Activated T-cell treated with anti-CD3 and anti-CD28 coated beads, Interleukin-2, amount 50 U/mL, for 48 hours (primary cell): Measurements from ENCODE around the gene BRD1.
"Not testable (repeated sequence)": the region's sequence is repeated elsewhere in the genome, so short reads cannot be mapped to it uniquely, and the experiment has no call there.

Source experiments
- DNase-seq, 2 experiments: peaks; one replicate each; pipeline ENCODE4 v3.0.0-alpha.2; 2020

Gene BRD1

GRCh38 chr22:49781886-49782285, 45.8 kb downstream of the BRD1 start:
- DNase-seq: not testable (repeated sequence)

GRCh38 chr22:49781289-49781782, 46.3 kb downstream of the BRD1 start:
- no peak for DNase-seq

GRCh38 chr22:49780698-49781288, 46.9 kb downstream of the BRD1 start:
- DNase-seq: no peak

- DNase-seq: no peak
Measured at GRCh38 chr22:49779853-49780697, 47.6 kb downstream of the BRD1 start.

- DNase-seq: no peak
Measured at GRCh38 chr22:49779211-49779610, 48.5 kb downstream of the BRD1 start.

- DNase-seq: no peak
Measured at GRCh38 chr22:49777569-49778249, 50.0 kb downstream of the BRD1 start.

- no peak for DNase-seq
Measured at GRCh38 chr22:49776891-49777290, 50.8 kb downstream of the BRD1 start.

GRCh38 chr22:49775867-49776511, 51.7 kb downstream of the BRD1 start:
- no peak for DNase-seq

GRCh38 chr22:49775191-49775866, 52.3 kb downstream of the BRD1 start:
- DNase-seq: no peak

GRCh38 chr22:49774499-49775151, 53.0 kb downstream of the BRD1 start:
- DNase-seq: no peak

GRCh38 chr22:49774046-49774445, 53.6 kb downstream of the BRD1 start:
- no peak for DNase-seq

- no peak for DNase-seq
Measured at GRCh38 chr22:49773531-49773930, 54.1 kb downstream of the BRD1 start.

- DNase-seq: no peak
Measured at GRCh38 chr22:49772692-49773091, 55.0 kb downstream of the BRD1 start.

GRCh38 chr22:49771266-49772065, 56.2 kb downstream of the BRD1 start:
- DNase-seq: no peak

GRCh38 chr22:49770547-49771265, 57.0 kb downstream of the BRD1 start:
- no peak for DNase-seq

GRCh38 chr22:49769691-49770546, 57.8 kb downstream of the BRD1 start:
- DNase-seq: no peak

- no peak for DNase-seq
Measured at GRCh38 chr22:49768951-49769690, 58.6 kb downstream of the BRD1 start.

- no peak for DNase-seq
Measured at GRCh38 chr22:49768077-49768910, 59.4 kb downstream of the BRD1 start.
